Stimulated activated naive CD4-positive, alpha-beta T cell treated with Interleukin-2 at 50 U/mL for 16 hours (primary cell): ENCODE measurements around the gene SRP72.

Experiments used
- DNase-seq: peaks from one replicate; lab custom pipeline; 2025; lab: John Stamatoyannopoulos, UW

The SRP72 gene

GRCh38 chr4:56465599-56466295 lies 1.7 kb upstream of the SRP72 start:
- no peak for DNase-seq

DNA sequence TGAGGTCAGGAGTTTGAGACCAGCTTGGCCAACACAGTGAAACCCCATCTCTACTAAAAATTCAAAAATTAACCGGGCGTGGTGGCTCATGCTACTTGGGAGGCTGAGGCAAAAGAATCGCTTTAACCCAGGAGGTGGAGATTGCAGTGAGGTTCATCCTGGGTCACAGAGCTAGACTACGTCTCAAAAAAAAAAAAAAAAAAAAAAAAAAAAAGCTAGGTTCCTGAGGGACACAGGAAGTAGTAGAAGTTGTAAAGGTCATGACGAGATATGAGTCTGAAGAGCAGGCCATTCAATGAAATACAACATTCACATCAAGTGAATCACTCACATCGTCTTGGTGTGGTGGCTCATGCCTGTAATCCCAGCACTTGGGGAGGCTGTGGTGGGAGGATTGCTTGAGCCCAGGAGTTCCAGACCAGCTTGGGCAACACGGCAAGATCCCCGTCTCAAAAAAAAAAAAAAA lies 1.1 kb upstream of the SRP72 start:
- peak; percentile 4 for DNase-seq

DNA sequence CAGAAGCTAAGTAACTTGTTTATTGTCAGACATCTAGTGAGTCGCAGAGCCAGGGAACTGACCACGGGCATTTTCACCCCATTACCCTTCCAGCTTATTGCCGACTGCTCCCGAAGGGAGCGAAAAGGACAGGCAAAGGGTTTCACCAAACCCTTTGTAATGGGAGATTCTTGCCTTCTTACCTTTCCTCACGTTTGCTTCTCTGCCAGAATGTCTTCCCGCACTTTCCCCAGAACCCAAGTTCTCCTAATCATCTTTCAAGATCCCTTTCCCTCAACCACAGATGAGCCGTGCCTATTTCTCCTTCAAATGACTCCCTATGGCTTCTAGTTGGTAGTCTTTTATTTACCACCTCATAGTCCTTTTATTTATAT lies 520 bp upstream of the SRP72 start:
- DNase-seq = no peak

GRCh38 chr4:56468097-56468422 lies 643 bp downstream of the SRP72 start:
- DNase-seq = peak; percentile 31

DNA sequence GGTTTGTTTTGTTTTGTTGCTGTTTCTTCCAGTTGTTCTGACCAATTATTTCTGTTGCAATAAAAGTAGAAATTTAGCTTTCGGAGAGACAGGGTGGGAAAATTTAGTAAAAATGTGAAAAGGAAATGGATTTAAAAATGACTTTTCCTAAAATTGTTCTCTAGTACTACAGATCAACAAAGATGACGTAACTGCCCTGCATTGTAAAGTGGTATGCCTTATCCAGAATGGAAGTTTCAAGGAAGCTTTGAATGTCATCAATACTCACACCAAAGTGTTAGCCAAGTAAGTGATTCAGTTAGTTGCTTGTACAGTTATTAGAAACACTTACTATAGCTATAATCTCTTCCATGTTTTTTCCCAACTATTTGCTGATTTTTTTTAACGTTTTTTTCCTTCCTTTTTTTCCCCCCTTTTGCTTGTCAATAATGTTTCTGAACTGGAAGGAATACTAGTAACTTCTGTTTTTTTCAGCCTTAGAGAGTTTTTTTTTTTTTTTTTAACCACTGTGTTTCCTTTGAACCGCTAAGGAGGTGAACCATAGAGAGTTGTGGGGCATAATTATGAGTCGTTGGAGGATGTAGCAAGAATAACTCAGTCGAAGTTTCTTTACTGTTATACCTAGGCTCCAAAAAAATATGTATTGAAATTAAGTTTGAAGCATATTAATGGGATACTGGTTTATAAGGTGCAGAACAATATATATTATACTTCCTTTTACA lies 2.2 kb downstream of the SRP72 start:
- no peak for DNase-seq

DNA sequence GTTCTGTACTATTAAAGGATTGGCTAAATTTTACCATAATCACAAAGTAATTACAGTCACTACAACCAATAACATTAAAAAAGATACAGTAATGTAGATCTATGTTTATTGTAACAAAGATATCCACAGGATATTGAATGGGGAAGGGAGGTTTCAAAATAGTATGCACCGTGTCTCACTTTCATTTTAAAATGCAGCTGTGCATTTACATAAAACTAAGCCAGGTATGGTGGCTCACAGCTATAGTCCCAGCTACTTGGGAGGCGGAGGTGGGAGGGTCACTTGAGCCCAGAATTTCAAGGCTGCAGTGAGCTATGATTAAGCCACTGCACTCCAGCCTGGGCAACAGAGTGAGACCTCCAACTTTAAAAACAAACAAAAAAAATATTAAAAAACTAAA lies 8.5 kb downstream of the SRP72 start:
- no peak for DNase-seq

- DNase-seq = no peak
Measured at GRCh38 chr4:56477192-56477702, 9.8 kb downstream of the SRP72 start.

- no peak for DNase-seq
Measured at GRCh38 chr4:56480691-56481090, 13.3 kb downstream of the SRP72 start.

DNA sequence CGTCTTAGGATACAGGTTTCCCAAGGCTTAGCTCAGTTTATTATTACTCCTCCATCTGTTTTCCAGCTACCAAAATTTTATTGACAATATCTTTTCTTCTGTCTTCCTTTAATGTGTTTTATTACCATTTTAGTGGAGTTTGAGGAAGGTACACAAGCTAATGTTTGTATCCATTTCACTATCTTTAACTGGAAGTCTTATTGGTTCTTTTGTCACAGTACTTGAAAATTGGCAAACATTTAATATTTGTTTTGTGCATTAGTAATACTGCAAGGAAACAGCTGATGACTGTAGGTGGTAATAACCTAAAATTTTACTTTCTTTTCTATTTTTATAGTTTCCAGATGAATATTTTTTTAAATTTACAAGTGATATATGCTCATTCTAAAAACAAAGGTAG lies 28.8 kb downstream of the SRP72 start:
- no peak for DNase-seq

- peak; percentile 31 for DNase-seq
Measured at GRCh38 chr4:56505269-56506130, 38.1 kb downstream of the SRP72 start, which contains the start of gene ARL9. Gene ARL9 (plus strand): TSS chr4:56505791. CDS start chr4:56505863, 72 bp downstream.

DNA sequence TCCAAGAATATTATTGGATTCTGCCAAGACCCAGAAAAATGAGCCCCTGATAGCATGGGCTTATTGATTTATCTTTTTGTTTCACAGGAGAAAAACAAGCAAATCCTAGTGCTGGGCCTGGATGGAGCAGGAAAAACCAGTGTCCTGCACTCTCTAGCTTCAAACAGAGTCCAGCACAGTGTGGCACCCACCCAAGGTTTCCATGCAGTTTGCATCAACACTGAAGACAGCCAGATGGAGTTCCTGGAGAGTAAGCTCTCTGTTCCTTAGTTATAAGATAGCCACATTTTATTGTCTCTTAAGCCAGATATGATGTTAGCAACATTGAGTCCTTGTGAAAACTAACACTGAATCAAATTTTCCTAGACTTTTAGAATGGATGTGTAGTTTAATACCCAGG lies 43.7 kb downstream of the SRP72 start:
- no peak for DNase-seq

GRCh38 chr4:56512166-56512565 lies 44.7 kb downstream of the SRP72 start:
- no peak for DNase-seq

DNA sequence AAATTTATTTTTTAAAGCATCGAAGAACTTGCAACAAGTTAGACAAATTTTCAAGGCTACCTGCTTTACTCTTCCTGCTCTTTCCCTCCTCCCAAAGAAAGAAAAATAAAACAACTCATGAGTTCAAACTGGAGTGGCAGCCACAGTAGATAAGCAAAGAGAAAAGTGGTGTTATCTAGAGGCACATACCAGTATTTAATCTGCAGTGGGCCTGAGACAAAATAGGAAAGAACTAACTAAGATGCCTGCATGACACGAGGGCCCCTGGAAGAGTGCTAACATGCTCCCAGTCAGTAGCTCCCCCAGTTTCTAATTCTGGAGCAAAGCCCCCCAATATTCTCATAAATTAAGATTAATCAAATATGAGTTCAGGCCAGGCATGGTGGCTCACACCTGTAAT lies 46.1 kb downstream of the SRP72 start:
- DNase-seq = no peak

DNA sequence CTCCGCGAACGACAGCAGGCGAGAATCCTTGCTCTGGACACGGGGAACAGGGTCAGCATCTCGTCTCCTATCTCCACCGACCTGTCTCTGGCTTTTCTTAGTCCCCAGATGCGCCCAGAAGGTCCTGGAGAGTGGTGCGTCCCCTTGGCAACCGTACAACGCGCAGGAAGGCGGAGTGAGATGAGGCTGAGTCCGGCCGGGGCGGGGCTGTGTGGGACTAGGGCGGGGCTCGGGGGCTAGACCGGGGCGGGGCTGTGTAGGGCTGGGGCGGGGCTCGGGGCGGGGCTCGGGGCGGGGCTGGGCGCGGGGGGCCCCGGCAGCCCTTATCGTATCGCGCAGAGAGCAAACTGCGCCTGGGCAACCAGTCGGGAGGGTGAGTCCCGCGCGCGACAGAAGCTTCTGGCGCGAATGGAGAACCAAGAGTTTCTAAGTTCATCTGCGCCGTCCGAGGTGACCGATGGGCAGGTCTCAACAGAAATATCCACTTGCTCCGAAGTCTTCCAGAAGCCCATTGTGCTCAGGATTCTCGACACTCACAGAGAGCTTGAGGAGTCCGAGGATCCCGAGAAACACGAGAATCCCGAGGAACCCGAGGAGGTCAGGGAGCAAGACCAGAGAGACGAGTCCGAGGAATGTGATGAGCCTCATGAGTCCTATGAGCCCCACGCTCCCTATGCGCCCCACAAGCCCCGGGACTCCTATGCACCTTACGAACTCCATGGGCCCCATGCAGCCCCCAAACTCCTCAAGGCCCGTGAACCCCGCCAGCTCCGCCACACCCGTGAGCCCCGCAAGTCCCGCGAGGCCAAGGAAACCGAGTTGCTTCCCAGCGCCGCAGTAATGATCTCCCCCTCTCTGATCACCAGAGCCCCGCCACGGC lies 63.1 kb downstream of the SRP72 start:
- DNase-seq = peak; percentile 82

DNA sequence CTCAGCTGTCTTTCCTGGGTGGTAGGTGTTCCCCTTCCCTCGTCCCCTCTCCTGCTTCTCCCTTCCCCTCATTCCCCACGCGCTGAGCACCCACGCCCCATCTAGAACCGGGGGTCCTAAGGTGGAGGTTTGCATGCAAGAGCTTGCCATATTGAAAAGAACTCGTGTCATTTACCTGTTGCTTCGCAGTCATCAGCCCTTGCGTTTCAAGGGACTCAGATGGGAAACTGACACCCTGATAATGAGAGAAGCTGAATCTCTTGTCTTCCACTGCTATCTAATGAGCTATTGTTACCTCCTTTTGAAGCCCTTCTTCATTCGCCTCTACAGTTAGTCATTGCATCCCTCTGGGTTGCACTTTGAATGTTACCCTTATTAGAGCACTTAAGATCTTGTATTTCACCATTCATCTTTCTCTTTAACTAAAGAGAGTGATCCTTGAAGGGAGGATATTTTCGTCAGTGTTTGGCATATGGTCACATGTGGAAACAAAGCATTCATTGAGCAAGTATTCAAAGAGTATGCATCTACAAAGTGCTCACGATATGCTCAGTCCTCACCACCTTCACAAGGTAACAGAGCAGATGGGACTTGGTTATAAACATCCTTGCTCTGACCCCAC lies 63.8 kb downstream of the SRP72 start:
- DNase-seq = no peak

- DNase-seq = no peak
Measured at GRCh38 chr4:56531823-56532222, 64.4 kb downstream of the SRP72 start.

DNA sequence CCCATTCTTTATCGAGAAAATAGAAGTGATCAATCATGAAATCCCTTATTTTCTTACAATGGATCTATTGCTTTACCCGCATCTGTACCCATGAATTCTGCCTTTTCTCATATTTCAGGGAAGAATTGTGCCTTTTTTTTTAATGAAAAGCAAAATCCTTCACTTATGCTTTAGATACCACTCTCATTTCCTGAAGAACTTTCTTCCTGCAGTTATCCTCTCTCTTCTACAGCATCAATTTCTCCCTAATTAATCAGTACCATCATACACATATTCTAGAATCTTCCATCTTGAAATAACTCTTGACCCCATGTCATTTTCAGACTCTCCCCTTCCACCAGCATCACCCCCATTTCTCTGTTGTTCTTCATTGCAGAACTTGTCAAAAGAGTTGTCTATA lies 64.8 kb downstream of the SRP72 start:
- no peak for DNase-seq

DNA sequence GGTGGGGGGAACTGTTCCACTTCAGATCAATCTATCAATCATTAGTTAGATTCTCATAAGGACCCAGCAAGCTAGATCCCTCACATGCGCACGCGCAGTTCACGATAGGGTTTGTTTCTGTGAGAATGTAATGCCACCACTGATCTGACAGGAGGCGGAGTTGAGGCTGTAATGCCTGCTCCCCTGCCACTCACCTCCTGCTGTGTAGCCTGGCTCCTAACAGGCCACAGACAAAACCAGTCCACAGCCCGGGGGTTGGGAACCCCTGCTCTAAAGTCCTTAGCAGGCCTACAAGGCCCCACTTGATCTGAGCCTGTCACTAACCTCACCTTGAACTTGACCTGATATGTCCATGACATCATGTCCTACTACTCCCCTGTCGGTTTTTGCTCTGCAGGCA lies 68.5 kb downstream of the SRP72 start:
- DNase-seq = no peak

DNA sequence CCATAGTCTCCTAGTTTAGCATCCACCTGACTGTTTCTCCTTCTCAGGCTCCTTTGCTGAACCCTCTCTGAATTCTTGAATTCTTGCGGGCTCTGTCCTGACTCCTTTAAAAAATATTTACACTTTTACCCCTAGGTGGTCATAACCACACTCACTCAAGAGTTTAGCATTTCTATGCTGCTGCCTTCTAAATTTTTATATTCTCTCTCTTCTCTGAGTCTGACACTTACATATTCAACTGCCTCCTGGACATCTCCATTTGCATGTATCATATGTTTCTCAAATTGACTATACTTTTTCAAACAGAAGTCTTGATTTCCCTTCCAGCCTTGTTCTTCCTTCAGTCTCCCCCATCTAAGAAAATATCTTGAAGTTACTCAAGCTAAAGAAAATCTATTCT lies 69.7 kb downstream of the SRP72 start:
- no peak for DNase-seq

DNA sequence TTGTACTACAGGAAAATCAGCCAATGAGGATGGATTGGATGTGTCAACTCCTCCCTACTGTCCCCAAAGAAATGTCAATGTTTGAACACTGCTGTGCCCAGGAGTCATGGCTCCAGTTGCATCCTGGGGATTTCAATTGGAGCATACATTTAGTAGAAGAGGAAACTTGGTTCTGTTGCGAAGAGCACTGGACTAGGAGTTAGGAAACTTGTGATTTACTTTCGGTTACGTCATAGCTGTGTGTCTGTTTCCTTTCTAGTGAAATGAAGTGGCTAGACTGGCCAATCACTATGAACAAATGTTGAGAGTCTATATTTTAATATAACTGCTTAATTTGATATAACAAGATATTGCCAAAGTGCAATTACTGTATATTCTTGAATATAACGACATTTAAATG lies 73.4 kb downstream of the SRP72 start:
- no peak for DNase-seq

- peak; percentile 74 for DNase-seq
Measured at GRCh38 chr4:56544573-56545131, 77.2 kb downstream of the SRP72 start.
